GM20431 (cell line): ENCODE data around the gene PLA2R1.

Experiments used
- in situ Hi-C: fragments of 300-500 bp; cut with MseI, MboI; formaldehyde crosslinking; loops from one replicate; pipeline ENCODE4 v1.15.0; 2020; ENCODE audit warnings: low sequenced_read_pairs; ENCODE audit not compliant: unreplicated experiment

PLA2R1 gene

DNA sequence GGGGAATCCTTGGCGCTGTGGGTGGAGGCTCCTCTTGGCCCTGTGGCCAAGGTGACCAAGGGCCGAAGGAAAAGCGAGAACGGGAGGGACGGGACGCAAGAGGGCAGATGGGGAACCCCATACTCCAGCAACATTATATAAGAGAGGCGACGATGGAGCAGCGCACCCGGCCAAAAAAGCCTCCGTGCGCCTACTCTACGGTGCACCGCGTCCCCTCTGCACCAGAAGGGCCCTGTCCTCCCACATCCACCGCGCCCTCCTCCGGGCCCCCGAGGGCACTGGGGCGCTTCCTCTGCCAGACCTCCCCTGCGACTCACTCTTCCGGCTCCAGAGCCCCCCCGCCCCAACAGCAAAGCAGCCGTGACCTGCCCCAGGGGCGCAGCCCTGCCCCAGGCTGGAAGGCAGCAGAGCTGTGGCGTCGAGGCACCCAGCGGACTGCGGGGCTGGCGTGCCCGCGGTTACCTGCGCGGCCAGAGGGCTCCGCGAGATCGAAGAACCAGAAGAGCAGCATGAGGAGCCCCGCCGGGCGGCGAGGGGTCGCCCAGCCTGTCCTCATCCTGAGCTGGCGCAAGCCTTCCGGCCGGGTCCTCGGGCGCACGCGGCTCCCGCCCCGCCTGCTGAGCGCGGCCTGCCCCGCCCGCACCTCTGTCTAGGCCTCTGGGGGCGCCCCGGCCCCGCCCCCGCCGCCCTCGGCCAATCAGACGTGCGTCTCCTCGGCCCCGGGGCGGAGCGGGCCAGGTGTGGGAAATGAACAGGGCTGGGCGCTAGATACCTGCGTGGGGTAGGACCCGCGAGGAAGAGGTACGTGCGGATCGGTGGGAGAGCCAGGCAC, 158.1 kb downstream of the PLA2R1 start, which contains the start of gene LY75:
TSS of gene LY75 (minus strand) at position 630 of the 832 bp plus-strand sequence.
- in situ Hi-C loops, result no loop called here

DNA sequence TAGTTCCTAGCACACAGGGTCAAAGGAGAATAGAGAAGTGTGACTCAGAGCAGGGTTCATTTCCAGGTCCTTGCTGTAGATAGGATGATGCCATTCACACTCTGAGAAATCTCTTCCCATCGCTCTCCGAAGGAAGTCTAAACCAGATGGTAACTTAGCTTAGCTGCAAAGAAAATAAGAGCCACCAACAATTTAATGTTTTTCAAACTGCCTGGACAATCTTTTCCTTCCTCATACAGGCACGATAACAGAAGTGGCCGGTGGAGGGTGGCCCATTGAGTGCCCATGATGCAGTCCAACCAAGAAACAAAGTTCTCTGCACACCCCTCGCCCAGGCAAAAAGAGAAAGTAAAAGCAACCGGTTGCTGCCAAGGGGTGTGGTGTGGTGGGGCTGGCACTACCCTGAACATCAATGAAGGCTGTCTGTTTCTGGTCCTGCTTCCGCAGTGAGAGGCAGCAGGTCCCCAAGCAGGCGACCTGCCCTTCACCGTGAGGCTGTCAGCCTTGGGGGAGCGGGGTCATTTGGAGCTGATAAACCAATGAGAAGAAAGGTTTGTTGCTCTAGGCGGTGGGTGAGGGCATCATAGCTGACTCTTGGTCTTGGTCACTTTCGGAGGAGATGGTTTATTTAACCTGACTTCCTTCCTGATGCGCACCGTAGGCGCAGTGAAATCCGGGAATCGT, 158.8 kb downstream of the PLA2R1 start:
- in situ Hi-C loops, result no loop called here

GRCh38 chr2:159902722-159903121, 159.7 kb downstream of the PLA2R1 start:
- in situ Hi-C loops, result no loop called here

GRCh38 chr2:159900343-159900742, 162.1 kb downstream of the PLA2R1 start:
- in situ Hi-C loops, result no loop called here

DNA sequence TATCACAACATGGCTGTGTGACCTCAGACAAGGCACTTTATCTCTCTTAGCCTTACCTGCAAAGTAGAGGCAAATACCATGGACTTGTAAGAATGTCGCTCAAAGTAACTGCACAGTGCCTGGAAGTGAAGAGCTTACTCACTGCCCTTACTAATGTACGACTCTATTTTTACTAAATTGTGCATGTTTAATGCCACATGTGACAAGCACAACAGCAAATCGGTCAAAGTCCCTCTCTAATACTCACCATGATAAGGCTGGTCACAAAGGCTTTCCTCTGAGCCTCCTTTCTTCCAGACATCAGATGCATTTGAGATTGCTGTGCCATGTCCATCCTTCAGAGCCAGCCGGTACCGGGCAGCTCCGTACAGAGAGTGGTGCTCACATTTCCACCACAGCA, 164.0 kb downstream of the PLA2R1 start:
- in situ Hi-C loops, result no loop called here

DNA sequence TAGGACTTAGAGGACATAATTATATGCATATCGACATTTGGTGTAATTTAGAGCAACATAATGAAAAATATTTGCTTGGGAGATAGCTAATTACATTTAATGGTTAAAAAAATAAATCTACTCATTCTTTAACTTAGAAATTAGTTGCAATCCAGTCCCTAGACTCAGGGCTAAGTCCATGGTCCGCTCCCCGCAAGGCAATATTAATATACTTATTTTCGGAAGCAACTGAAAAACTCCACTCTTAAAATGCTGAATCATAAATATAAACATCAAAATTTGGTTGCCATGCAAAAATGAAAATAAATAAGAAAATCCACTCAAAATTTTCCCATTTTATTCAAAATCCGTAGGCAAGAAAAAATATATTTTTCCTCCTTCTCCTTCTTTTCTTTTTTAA, 164.7 kb downstream of the PLA2R1 start:
- in situ Hi-C loops, result no loop called here

DNA sequence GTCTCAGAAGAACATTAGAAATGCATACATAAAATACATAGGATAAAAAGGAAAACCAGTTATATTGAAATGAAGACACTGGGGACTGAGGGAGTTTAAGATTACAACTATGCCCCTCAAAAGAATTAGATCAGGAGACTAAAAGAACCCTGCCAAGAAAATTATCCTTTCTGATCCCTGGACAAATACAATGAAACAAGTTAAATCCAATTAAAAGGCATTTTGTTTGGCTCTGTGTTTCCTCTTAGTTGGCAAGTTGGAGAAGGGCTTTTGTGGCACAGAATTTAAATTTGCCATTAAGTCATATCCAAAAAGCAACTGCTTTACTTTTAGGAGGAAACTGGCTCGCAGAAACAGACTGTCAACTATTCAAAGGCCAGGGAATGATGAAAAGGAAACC, 165.3 kb downstream of the PLA2R1 start:
- in situ Hi-C loops, result no loop called here

DNA sequence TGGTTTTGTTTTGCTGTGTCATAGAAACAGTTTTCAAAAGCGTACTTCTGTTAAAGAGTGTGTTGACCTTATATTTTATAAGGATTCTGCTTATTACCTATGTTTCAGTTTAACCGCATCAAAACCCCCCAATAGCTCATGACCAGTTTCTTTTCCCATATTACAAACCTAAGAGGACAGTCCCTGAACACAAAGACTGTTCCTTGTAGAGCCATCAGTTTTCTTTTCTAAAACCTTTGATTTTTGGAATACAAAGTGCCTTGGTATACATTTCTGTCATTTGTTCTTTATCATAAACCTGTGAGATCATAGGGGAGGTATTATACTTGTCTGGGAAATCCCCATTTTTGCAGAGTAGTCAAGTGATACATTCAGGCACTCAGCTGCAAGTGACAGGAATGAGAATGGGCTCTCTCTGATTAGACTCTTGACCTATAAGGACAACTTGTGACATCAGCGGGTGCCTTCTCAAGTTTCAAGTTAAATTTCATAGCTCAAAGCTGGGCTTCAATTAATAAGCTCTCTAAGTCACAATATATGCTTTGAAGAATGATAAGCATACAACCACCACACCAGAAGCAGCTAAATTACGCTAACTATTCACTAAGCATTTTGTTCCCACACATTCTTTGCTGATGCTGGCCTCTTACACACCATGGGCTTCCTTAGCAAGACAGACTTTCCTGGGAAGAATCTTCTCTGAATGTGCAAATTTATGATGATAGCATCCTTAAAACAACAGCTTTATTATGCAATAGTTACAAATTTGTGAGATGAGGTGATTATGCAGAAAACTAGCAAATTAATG, 167.0 kb downstream of the PLA2R1 start:
- in situ Hi-C loops, result no loop called here

GRCh38 chr2:159894145-159894838, 168.1 kb downstream of the PLA2R1 start:
- in situ Hi-C loops, result no loop called here

DNA sequence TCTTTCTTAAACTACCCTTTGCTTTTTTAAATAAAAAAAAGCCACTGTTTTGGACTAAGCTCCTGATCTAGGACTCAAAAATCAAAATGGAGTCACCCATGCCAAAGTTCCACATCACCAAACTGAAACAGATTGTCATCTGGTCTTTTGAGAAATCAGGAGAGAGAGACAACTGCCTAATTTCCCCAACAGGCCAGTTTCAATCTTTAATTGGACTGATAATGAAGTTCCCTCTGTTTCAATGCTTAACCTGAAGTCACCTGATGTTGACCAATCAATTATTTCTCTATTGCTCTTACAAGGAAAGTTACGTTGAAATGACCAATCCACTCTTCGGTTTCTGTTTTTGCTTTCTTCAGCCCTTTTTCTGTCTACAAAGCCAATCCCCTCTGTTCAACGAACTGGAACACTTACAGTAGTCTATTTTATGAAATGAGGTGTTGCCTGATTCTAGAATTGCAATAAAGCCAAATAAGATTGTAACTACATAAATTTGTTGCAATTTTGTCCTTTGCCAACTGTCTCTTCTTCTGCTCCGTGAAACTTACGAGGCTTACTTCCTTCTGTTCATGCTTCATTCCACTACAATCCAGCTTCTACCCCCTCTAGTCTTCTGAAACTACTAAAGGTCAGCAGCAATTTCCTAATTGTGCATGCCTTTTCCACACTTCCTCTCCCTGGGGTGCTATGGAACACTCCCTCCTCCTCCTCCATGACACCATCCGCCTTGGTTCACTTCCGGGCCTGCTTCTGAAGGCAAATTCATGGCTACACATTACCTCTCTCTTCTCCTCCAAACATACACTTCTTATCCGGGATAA, 169.2 kb downstream of the PLA2R1 start:
- in situ Hi-C loops, result no loop called here

DNA sequence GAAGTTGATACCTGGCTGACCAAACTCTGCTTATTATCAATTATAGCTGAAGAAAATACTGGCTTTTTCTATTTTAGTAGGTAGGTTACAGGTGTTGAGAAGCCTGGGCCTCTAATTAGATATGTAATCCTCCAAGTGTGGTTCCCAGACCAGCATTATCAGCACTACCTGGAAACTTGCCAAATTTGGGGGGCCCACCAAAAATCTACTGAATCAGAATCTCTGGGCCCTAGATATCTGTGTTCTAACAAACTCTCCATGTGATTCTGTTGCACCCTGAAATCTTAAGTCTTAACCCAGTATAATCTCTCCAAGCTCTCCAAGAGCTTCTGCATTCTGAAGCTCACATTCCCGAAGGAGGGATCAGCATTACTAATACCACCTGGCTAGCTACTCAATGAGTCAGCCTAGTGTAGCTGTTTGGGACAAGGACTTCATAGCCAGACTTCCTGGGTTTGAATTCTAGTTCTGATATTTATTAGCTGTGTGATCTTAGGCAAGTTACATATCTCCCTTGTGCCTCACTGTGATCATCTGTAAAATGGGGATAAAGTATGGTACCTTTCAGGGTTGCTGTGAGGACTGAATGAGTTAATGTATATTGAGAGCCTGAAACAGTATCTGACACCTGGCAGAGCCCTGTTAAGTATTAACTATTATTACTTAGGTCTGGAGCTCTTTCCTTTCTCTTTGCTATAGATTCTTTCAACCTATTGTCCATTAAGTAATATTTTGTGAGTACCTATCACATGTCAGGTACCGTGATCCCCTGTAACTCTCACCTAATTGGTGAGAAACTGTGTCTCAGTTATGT, 170.3 kb downstream of the PLA2R1 start:
- in situ Hi-C loops, result no loop called here

- in situ Hi-C loops, result no loop called here
Measured at GRCh38 chr2:159891267-159891588, 171.2 kb downstream of the PLA2R1 start.

- in situ Hi-C loops, result no loop called here
Measured at GRCh38 chr2:159890551-159891266, 171.7 kb downstream of the PLA2R1 start.

GRCh38 chr2:159882130-159882745, 180.2 kb downstream of the PLA2R1 start:
- in situ Hi-C loops, result no loop called here
